ENCODE measurements around the gene FOLR1.

The FOLR1 gene

GRCh38 chr11:72230764-72231365 lies 38.9 kb downstream of the FOLR1 start:
- TF ChIP-seq CTCF (IDR thresholded peaks at IDR 0.05; ENCODE audit: low read length, missing control alignments): no peak
- no peak overlapping the region for H3K4me3 ChIP-seq (replicated peaks; ENCODE audit: low read depth, low read length)
- DNase-seq (ENCODE audit: low read depth): no peak

- H3K4me3 ChIP-seq (replicated peaks; ENCODE audit: low read depth, low read length): no peak overlapping the region
- no peak for TF ChIP-seq CTCF (IDR thresholded peaks at IDR 0.05; ENCODE audit: low read length, missing control alignments)
- DNase-seq (ENCODE audit: low read depth): no peak
Observed at GRCh38 chr11:72231396-72232259, 39.7 kb downstream of the FOLR1 start.

GRCh38 chr11:72232260-72233055 lies 40.5 kb downstream of the FOLR1 start:
- no peak overlapping the region for H3K4me3 ChIP-seq (replicated peaks; ENCODE audit: low read depth, low read length)
- DNase-seq (ENCODE audit: low read depth): no peak
- no peak for TF ChIP-seq CTCF (IDR thresholded peaks at IDR 0.05; ENCODE audit: low read length, missing control alignments)

GRCh38 chr11:72233056-72233772 lies 41.3 kb downstream of the FOLR1 start:
- no peak overlapping the region for H3K4me3 ChIP-seq (replicated peaks; ENCODE audit: low read depth, low read length)
- no peak for DNase-seq (ENCODE audit: low read depth)
- no peak for TF ChIP-seq CTCF (IDR thresholded peaks at IDR 0.05; ENCODE audit: low read length, missing control alignments)

GRCh38 chr11:72233773-72234513 lies 42.0 kb downstream of the FOLR1 start:
- no peak for TF ChIP-seq CTCF (IDR thresholded peaks at IDR 0.05; ENCODE audit: low read length, missing control alignments)
- no peak for DNase-seq (ENCODE audit: low read depth)
- no peak overlapping the region for H3K4me3 ChIP-seq (replicated peaks; ENCODE audit: low read depth, low read length)

GRCh38 chr11:72234514-72234830 lies 42.5 kb downstream of the FOLR1 start:
- no peak for TF ChIP-seq CTCF (IDR thresholded peaks at IDR 0.05; ENCODE audit: low read length, missing control alignments)
- no peak overlapping the region for H3K4me3 ChIP-seq (replicated peaks; ENCODE audit: low read depth, low read length)
- no peak for DNase-seq (ENCODE audit: low read depth)
